ENCODE measurements around the gene GGACT.

The GGACT gene

GRCh38 chr13:100483139-100483538, 105.5 kb downstream of the GGACT start:
- DNase-seq (ENCODE audit: extremely low read depth in 1 of 2, low read depth in 1 of 2), result no peak

GRCh38 chr13:100480676-100481075, 107.9 kb downstream of the GGACT start:
- DNase-seq (ENCODE audit: extremely low read depth in 1 of 2, low read depth in 1 of 2), result no peak

All from stimulated activated CD8-positive, alpha-beta memory T cell treated with anti-CD3 and anti-CD28 coated beads, Interleukin-7, amount 100 ng/mL, for 48 hours (primary cell).